NCI-H146 (cell line): ENCODE data around the gene ZBBX.

ENCODE experiments used
- DNase-seq: peaks from one replicate; lab custom pipeline; 2025; lab: John Stamatoyannopoulos, UW

Gene ZBBX

DNA sequence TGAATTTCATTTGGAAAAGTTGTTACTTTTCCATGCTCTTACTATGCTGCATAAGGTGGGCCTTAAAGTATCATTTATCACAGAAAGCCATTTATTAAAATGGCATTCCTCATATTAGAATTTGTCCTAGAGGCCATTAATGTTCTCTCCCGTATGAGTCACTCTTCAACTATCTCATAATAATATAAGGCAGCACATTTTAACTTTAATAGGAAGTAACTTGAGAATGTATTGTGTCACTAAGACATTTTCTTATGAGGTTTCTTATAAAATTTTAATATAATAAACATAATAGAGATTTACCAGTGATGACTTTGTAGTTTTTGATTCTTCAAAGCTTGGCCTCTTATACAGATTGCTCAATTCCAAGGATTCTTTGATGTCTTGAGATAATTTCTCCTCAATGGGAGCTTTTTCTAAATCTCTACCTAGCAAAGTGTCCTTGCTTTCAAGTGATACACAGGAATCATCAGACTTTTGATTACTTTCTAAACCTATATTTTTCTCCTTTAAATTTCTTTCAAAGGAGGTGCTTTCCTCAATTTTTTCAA is 74.7 kb downstream of the ZBBX start:
- DNase-seq: no peak

GRCh38 chr3:167304077-167304476 is 76.0 kb downstream of the ZBBX start:
- peak; percentile 82 for DNase-seq

GRCh38 chr3:167302678-167303077 is 77.4 kb downstream of the ZBBX start:
- DNase-seq: no peak

DNA sequence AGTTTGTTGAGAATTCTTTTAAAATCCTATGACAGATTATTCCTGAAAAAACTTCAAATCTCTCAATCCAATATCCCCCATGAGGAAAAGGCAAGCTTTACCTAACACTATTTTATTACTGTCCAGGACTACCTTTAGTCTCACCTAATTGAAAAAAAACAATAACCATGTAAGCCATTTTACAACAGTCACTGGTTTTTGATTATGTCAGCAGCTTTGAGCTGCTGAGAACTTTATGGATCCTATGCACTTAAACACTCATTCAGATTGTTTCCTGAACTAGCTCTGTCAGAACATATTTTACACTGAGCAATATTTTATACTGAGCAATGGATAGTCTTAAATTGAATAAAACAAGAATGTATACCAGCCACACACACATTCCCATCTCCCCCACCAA is 79.9 kb downstream of the ZBBX start:
- DNase-seq: no peak

DNA sequence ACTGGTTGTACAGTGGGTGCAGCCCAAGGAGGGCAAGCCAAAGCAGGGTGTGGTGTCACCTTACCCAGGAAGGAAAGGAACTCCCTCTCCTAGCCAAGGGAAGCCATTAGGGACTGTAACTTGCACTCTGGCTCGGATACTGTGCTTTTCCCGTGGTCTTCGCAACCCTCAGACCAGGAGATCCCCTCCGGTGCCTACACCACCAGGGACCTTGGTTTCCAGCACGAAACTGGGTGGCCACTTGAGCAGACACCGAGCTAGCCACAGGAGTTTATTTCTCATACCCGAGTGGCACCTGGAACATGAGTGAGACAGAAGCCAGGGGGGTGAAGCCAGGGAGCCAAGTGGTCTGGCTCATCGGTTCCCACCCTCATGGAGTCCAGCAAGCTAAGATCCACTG is 90.7 kb downstream of the ZBBX start:
- no peak for DNase-seq

- DNase-seq: no peak
Observed at GRCh38 chr3:167288737-167289136, 91.4 kb downstream of the ZBBX start.

DNA sequence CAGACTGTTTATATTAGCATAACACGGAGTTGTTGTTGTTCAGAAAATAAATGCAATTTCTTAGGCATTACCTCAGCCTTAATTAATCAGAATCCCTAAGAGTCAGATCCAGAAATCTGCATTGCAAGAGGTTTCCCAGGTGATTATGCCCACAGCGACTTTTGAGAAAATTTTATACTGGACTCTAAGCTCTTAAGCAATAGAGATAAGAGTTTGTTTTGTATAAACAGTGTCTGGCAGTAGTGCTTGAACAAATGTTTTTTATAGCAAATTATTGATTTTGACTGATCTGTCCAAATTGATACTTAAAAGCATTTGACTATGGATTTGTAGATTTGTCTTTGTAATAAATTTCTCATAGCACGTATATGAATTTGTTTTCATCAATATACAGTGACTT is 92.8 kb downstream of the ZBBX start:
- DNase-seq: no peak

GRCh38 chr3:167274141-167274874 is 105.8 kb downstream of the ZBBX start:
- DNase-seq: no peak

DNA sequence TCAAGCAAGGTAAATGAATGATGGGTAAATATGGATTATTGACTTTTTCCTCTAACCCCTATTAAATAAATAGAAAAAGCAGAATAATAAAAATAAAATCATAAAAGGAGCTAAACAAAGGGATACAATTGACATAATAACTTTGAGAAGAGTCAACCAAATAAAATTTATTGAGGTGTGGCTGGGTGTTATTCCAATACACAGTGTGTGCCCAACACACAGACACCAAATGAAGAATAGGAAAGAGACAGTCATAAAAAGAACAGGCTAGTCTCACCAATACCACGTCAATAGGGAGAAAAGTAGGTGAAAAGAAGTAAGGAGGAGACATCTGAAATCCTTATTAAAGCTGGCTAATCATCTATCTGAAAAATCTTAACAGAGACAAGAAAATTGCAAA is 127.1 kb downstream of the ZBBX start:
- DNase-seq: peak; percentile 25

DNA sequence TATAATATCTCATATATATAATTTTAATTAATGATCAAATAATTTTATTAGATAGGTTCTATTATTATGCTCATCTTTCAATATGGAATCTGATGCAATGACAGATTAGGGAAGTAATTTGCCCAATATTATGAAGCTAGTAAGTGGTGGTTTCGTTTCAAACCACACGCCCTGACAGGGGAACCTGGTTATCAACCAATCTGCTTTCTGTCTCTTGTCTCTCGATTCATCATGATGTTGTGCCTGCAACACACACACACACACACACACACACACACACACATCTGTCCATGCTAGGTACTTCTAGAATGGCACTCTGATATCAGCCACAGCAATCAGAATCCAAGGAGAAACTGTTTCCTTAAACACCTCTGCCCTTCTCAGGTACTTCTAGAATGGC is 128.4 kb downstream of the ZBBX start:
- DNase-seq: no peak

GRCh38 chr3:167246252-167246651 is 133.8 kb downstream of the ZBBX start:
- no peak for DNase-seq

- DNase-seq: peak; percentile 53
Observed at GRCh38 chr3:167241048-167241845, 138.8 kb downstream of the ZBBX start.

GRCh38 chr3:167228135-167228534 is 152.0 kb downstream of the ZBBX start:
- DNase-seq: no peak

GRCh38 chr3:167225821-167226220 is 154.3 kb downstream of the ZBBX start:
- DNase-seq: no peak

- peak; percentile 19 for DNase-seq
Observed at GRCh38 chr3:167209011-167209410, 171.1 kb downstream of the ZBBX start.

- no peak for DNase-seq
Observed at GRCh38 chr3:167203062-167203461, 177.0 kb downstream of the ZBBX start.

DNA sequence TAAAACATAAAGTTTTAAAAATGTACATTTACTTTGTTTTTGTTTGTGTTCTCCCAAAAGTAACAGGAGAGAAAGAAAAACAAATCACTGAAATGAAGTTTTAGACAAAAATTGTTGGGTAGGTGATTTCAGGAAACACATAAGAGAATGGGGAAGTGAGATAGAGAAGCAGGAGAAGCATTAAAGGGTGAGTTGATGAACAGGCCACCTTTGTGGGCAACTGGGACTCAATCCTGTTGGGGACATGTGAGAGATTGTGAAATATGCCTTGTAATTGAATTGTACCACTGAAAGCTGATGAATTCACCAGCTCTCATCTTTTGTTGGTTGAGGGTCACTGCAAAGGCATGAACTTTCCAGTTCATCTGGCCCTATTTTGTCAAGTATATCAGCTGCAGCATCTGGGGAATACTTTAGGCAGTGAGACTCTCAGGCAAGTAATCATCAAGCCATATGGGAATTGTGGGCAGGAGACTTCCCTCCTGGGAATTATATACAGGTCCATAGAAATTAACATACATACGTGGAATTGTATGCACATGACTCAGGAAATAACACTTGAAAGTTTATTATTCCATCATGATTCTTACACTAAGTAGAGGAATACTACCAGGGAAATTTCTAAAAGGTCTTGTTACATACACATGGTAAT is 181.0 kb downstream of the ZBBX start:
- no peak for DNase-seq
